Ishikawa (cell line): ENCODE results near the gene FOXP2.

Experiments used
- MAX ChIP-seq: IDR thresholded peaks from 2 replicates; pipeline ENCODE4 v1.6.1; 2012
- TEAD4 ChIP-seq: IDR thresholded peaks from 2 replicates; pipeline ENCODE4 v1.6.1; 2012
- YY1 ChIP-seq: IDR thresholded peaks from 2 replicates; pipeline ENCODE4 v1.6.1; 2012; ENCODE audit warnings: low read depth

DNA sequence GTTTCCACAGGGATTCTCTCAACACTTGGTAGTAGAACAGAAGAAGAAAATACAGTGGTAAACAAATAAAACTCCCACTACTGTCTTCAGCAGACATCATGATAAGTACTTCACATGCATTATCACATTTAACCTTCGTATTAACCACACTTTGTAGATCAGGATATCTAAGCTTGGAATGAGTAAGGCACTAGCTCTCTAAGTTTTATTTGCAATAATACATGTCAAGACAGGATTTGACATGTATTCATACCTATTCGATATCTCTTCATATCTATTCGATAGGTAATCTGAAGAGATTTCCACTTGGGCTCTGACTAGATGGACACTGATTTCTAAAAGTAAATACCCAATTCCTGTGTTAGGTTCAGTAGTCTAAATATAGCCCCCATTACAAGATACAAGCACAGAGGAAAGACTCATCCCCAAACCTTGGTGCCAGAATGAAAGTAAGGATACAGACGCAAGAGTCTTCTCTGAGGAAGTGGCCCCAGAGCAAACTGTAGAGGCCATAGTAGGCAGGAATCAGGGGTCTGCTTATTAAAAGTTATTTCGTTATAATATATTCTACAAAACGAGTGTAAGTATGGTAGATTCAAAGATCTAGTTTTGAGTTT is 58.4 kb downstream of the FOXP2 start:
- no peak for TF ChIP-seq TEAD4
- no peak for TF ChIP-seq YY1
- TF ChIP-seq MAX, result no peak
